ENCODE measurements around the gene SKIC2. TPM values are rescaled to one million over a fixed set of nuclear protein-coding genes. Genes with fewer than 3 reads are reported as not detected.

SKIC2 gene
- total RNA-seq, 2 donors from 2014 or later = 34.8 to 66.2 TPM

GRCh38 chr6:31969712-31970603 lies 11.0 kb downstream of the SKIC2 start:
- intact Hi-C loops (cut with DNase I) = loop anchor here (10.0 kb wide), 1 partner anchor 185 kb away; the partner anchor contains the start of genes PPT2 and PRRT1
- Histone ChIP-seq H3K9me3 (no peaks in the 10 kb centered on the region), H3K27me3 (replicated peaks; ENCODE audit: insufficient read depth) (no peaks in the 10 kb centered on the region), H3K4me1 (replicated peaks) (peaks cover 10% of the 10 kb centered on the region), H3K36me3 (peaks cover 7 to 12% of the 10 kb centered on the region in 2 donors), H3K27ac (peak overlapping the region in 1 of 2 donors; percentile 99), H3K4me3 (no peak overlapping the region)
- TF ChIP-seq POLR2A (IDR thresholded peaks at IDR 0.05) (no peak), CTCF (IDR thresholded peaks at IDR 0.05) (no peak), POLR2AphosphoS5 (IDR thresholded peaks at IDR 0.05) (no peak)
- WGBS = 71% methylated on average over 17 of the region's 17 CpGs
- DNase-seq (ENCODE audit: low spot score) = no peak

- TF ChIP-seq POLR2A (IDR thresholded peaks at IDR 0.05) (no peak), POLR2AphosphoS5 (IDR thresholded peaks at IDR 0.05) (no peak), CTCF (IDR thresholded peaks at IDR 0.05) (no peak)
- Histone ChIP-seq H3K4me1 (replicated peaks) (peaks cover 10% of the 10 kb centered on the region), H3K9me3 (no peaks in the 10 kb centered on the region), H3K27ac (peak overlapping the region; percentile 98 to 99), H3K36me3 (peaks cover 7 to 12% of the 10 kb centered on the region in 2 donors), H3K4me3 (peak overlapping the region; percentile 64 to 75), H3K27me3 (replicated peaks; ENCODE audit: insufficient read depth) (no peaks in the 10 kb centered on the region)
- WGBS = 72% methylated on average over 18 of the region's 18 CpGs
- DNase-seq (ENCODE audit: low spot score) = no peak
- intact Hi-C loops (cut with DNase I) = no loop called here
Measured at GRCh38 chr6:31970604-31971271, 11.8 kb downstream of the SKIC2 start.

- no peaks in the 10 kb centered on the region for H3K27me3 ChIP-seq (replicated peaks; ENCODE audit: insufficient read depth)
- no peak for TF ChIP-seq POLR2A (IDR thresholded peaks at IDR 0.05)
- TF ChIP-seq CTCF (IDR thresholded peaks at IDR 0.05) = no peak
- TF ChIP-seq POLR2AphosphoS5 (IDR thresholded peaks at IDR 0.05) = no peak
- intact Hi-C loops (cut with DNase I) = no loop called here
- DNase-seq (ENCODE audit: low spot score) = no peak
- H3K27ac ChIP-seq = peak overlapping the region; percentile 98 to 99
- peaks cover 7 to 12% of the 10 kb centered on the region in 2 donors for H3K36me3 ChIP-seq
- H3K9me3 ChIP-seq = no peaks in the 10 kb centered on the region
- H3K4me3 ChIP-seq = peak overlapping the region; percentile 64 to 75
- WGBS = 22% methylated on average over 29 of the region's 29 CpGs
- H3K4me1 ChIP-seq (replicated peaks) = peaks cover 10% of the 10 kb centered on the region
Measured at GRCh38 chr6:31971279-31971992, 12.5 kb downstream of the SKIC2 start.

GRCh38 chr6:31971993-31972708 lies 13.2 kb downstream of the SKIC2 start, which contains the start of gene DXO:
TSS of gene DXO (minus strand) at chr6:31972138. CDS start at chr6:31971675, 463 bp downstream.
- peak within 1 kb of the TSS; percentile 98 to 99 for H3K27ac ChIP-seq
- intact Hi-C loops (cut with DNase I) = no loop called here
- H3K27me3 ChIP-seq (replicated peaks; ENCODE audit: insufficient read depth) = no peaks in the 10 kb centered on the region
- no peaks in the 10 kb centered on the region for H3K9me3 ChIP-seq
- peak; percentile 95 for DNase-seq (ENCODE audit: low spot score)
- peaks cover 10% of the 10 kb centered on the region for H3K4me1 ChIP-seq (replicated peaks)
- peaks cover 4 to 12% of the 10 kb centered on the region in 2 donors for H3K36me3 ChIP-seq
- peak within 1 kb of the TSS; percentile 64 to 75 for H3K4me3 ChIP-seq
- 0% methylated on average over 46 of the region's 62 CpGs for WGBS
- TF ChIP-seq CTCF (IDR thresholded peaks at IDR 0.05) = peak in 2 of 4 experiments; percentile 4 to 18
- TF ChIP-seq POLR2A (IDR thresholded peaks at IDR 0.05) = peak; percentile 48
- peak; percentile 94 for TF ChIP-seq POLR2AphosphoS5 (IDR thresholded peaks at IDR 0.05)

All from prostate gland (tissue), 2 donors.